ENCODE measurements around the gene SPATS2.
"Not testable (repeated sequence)": the region's sequence is repeated elsewhere in the genome, so short reads cannot be mapped to it uniquely, and the experiment has no call there.

SPATS2 gene

GRCh38 chr12:49525942-49526341 is 158.7 kb downstream of the SPATS2 start:
- no peak for DNase-seq

- no peak for DNase-seq
Measured at GRCh38 chr12:49527361-49528130, 160.3 kb downstream of the SPATS2 start.

- no peak for DNase-seq
Measured at GRCh38 chr12:49529414-49529813, 162.2 kb downstream of the SPATS2 start.

- DNase-seq = no peak
Measured at GRCh38 chr12:49531745-49532144, 164.5 kb downstream of the SPATS2 start.

GRCh38 chr12:49533331-49533730 is 166.1 kb downstream of the SPATS2 start:
- no peak for DNase-seq

- not testable (repeated sequence) for DNase-seq
Measured at GRCh38 chr12:49534122-49534521, 166.9 kb downstream of the SPATS2 start.

- DNase-seq = no peak
Measured at GRCh38 chr12:49534731-49535278, 167.5 kb downstream of the SPATS2 start.

- no peak for DNase-seq
Measured at GRCh38 chr12:49535921-49536525, 168.8 kb downstream of the SPATS2 start.

- DNase-seq = no peak
Measured at GRCh38 chr12:49536526-49537071, 169.3 kb downstream of the SPATS2 start.

- DNase-seq = no peak
Measured at GRCh38 chr12:49537231-49537751, 170.0 kb downstream of the SPATS2 start.

GRCh38 chr12:49537752-49538509 is 170.7 kb downstream of the SPATS2 start:
- peak; percentile 32 for DNase-seq

- peak; percentile 94 for DNase-seq
Measured at GRCh38 chr12:49538510-49539403, 171.5 kb downstream of the SPATS2 start, which contains the start of gene KCNH3. KCNH3 (plus strand) TSS chr12:49539030; CDS start chr12:49539417, 387 bp downstream.

GRCh38 chr12:49539406-49540228 is 172.4 kb downstream of the SPATS2 start:
- DNase-seq = no peak

- no peak for DNase-seq
Measured at GRCh38 chr12:49540229-49541139, 173.2 kb downstream of the SPATS2 start.

GRCh38 chr12:49541140-49541861 is 174.0 kb downstream of the SPATS2 start:
- DNase-seq = no peak

GRCh38 chr12:49541911-49542505 is 174.7 kb downstream of the SPATS2 start:
- no peak for DNase-seq

- no peak for DNase-seq
Measured at GRCh38 chr12:49542592-49543160, 175.4 kb downstream of the SPATS2 start.
